HG03575 (cell line): ENCODE measurements around the gene IGFBP6.

Experiments used
- ATAC-seq: cut with Tn5 transposase; IDR thresholded peaks from one replicate; pipeline ENCODE4 v1.9.1; 2021; ENCODE audit not compliant: unreplicated experiment, insufficient number of reproducible peaks, low FRiP score; ENCODE audit errors: extremely low read depth

The IGFBP6 gene

GRCh38 chr12:53058674-53059433, 38.6 kb upstream of the IGFBP6 start:
- ATAC-seq, result no peak

- ATAC-seq, result no peak
Observed at GRCh38 chr12:53059434-53060063, 37.9 kb upstream of the IGFBP6 start.

- no peak for ATAC-seq
Observed at GRCh38 chr12:53060064-53060720, 37.3 kb upstream of the IGFBP6 start.

DNA sequence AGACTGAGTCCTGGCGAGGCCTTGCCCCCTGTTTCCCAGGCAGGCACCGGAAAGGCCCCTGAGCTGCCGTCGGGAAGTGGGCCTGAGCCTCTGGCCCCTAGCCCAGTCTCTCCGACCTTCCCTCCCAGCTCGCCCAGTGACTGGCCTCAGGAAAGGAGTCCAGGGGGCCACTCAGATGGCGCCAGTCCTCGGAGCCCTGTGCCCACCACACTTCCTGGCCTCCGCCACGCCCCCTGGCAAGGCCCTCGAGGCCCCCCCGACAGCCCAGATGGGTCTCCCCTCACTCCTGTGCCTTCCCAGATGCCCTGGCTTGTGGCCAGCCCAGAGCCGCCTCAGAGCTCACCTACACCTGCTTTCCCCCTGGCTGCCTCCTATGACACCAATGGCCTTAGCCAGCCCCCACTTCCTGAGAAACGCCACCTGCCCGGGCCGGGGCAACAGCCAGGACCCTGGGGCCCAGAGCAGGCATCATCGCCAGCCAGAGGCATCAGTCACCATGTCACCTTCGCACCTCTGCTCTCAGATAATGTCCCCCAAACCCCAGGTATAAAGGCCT, 36.7 kb upstream of the IGFBP6 start:
- no peak for ATAC-seq

GRCh38 chr12:53061404-53062010, 36.0 kb upstream of the IGFBP6 start:
- ATAC-seq, result no peak

GRCh38 chr12:53062011-53062961, 35.2 kb upstream of the IGFBP6 start:
- ATAC-seq, result no peak

- no peak for ATAC-seq
Observed at GRCh38 chr12:53062977-53063707, 34.3 kb upstream of the IGFBP6 start.

DNA sequence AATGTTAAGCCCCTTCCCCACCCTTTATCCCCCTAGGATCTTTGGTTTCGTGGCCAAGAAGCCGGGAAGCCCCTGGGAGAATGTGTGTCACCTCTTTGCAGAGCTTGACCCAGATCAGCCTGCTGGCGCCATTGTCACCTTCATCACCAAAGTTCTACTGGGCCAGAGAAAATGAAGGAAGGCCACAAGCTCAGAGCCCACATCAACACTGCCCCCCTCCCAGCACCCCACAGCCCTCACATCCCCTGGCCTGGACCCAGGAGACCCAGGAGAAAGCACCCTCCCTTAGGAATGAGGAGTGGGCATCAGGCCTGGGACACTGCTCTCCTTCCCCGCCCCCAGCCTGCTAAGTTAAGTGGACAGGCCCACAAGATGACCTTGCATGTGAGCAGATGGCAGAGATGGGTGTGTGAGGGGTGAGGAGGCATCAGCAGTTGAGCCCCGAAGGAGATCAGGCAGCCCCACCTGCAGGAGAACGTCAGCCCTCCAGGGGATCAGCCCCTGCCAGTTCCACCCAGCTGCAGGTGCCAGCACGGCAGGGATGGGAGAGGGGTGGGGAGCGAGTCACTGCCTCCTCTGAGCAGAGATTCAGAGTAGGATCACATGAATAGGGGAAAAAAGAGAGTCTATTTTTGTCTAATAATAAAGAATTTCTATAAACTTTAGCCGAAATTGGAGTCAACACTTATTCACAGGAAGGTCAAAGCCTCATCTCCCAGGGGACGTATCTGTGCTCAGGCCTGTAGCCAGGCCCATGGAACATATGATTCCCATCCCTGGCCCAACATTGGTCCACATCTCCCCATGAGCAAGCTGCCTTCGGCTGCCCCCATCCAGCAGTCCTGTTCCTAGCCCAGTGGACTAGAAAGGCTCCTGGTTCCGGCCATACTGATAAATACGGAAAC, 33.5 kb upstream of the IGFBP6 start:
- no peak for ATAC-seq

- no peak for ATAC-seq
Observed at GRCh38 chr12:53064613-53065436, 32.6 kb upstream of the IGFBP6 start.

GRCh38 chr12:53065470-53065869, 32.0 kb upstream of the IGFBP6 start:
- no peak for ATAC-seq

- no peak for ATAC-seq
Observed at GRCh38 chr12:53065975-53066931, 31.2 kb upstream of the IGFBP6 start.

DNA sequence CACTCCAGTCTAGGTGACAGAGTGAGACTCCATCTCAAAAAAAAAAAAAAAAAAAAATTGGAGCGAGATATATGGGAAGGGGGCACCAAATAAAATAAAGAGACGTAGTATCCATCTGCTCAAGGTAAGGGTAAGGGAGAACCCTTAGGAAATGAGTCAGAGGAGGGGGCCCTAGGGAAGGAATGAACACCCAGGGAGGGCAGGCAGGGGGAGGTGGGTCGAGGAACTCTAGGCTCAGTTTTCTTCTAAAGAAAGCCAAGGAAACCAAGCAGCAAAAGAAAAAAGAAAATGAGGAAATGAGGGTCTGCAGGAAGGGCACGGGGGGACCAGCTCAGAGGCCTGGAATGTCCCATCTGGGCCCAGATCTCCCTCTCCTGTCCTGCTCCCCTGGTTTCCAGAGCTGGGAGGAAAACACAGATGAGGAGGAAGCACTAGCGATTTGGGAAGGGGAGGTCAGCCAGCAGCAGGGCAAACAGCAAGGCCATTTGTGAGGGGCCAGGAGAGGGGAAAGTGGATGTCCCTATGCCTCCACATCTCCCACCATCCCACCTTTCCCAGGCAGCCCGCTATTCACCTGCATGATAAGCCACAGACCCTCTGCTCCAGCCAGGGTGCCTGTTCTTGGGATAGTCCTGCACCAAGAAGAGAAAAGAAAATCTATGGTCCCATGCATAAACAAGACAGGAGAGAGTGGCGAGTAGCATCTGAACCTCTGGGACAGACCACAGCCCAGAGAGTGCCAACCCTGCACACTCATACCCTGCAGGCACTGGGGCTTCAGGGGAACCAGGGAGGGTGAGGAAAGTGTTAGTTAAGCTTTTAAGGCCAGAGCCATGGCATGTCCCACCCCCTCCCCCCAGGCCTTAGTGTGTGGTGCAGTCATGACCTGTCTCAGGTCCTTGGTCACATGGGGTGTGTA, 30.1 kb upstream of the IGFBP6 start:
- ATAC-seq, result no peak

DNA sequence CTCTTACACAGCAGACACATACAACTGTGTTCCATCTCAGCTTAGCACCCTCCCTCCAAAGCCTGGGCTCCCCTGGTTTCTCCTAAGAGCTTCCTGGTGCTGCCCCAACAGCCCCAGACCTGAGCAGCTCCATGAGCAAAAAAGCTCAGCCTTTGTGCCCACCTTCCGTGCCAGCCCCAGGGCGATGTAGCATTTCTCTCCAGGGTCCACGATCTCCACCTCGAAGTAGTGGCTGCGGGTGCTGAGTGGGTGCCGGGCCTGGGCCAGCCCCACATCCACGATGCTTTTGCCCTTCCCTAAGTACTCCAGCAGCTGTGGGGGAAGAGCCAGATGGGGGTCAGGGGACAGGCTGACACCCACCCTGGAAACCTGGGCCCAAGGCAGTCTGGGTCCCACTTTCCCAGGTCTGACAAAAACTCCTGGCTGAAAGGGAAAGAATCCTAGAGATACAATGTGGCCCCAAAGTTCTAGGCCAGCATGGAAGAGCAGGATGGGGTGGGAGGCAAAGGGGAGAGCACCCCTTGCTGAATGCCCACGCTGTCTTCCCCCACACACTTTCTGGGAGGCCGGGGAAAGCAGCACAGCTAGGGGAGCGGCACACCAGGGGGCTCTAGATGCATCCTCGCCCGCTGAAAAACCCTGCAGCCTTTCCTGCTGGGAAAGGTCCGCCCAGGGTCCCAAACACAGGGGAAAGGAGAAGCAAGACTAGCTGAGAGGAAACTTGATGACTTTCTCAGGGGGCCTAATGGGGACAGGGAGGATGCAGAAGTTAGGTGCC, 29.3 kb upstream of the IGFBP6 start:
- ATAC-seq, result no peak
